ENCODE results near the gene DENND2A.

DNA sequence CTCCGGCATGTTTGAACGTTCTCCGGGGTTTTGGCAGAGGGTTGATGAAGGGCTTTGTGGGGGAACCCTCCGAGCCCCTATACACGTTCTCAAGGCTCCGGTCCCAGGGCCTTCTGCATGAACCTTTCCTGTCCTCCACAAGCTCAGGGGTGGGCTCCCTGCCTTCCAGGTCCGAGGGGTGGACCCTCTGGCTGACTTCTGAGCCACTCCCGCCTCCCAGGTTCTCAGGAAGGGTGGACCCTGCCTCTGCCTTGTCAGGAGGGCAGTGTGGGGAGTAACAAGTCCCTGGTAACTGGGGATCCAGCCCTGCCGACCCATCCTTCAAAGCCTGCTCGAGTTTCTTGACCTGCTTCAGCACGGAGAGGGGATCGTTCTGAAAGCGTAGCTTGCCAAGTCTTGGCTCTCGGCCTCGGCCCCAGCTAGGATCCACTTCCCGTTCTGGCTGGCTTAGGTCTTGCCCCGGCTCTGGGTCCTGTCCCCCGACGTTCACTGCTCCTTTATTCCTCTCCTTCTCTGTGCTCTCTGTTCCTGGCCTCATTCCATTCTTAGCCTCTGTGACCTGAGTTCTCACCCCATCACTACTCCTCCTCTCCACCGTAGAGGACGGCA lies 38.9 kb downstream of the DENND2A start:
- TF ChIP-seq CTCF (IDR thresholded peaks at IDR 0.05; ENCODE audit: low read length) (no peak), EZH2 (IDR thresholded peaks at IDR 0.05; ENCODE audit: borderline replicate concordance, low read length) (no peak)

All from OCI-LY1 (cell line).